ENCODE data around the gene C19orf44. TPM values are rescaled to one million over a fixed set of nuclear protein-coding genes. Genes with fewer than 3 reads are reported as not detected.

C19orf44 gene
- total and polyA plus RNA-seq, 2 of the 4 experiments (the other 2 are of a cell fraction) = 1.4 to 3.8 TPM

- no peak overlapping the region for H3K4me3 ChIP-seq (ENCODE audit: insufficient read depth, low read depth, low read length)
- H4K8ac ChIP-seq (ENCODE audit: low read depth in 2 of 2, low read length in 2 of 2) = no peak overlapping the region
- peaks cover 33% of the 10 kb centered on the region for H3K36me3 ChIP-seq (ENCODE audit: control insufficient read depth, insufficient read depth, low read length)
- DNase-seq (peak; percentile 36), ATAC-seq (ENCODE audit: low read depth) (peak; percentile 29)
- in situ Hi-C loops (cut with MboI; ENCODE audit: low sequenced_read_pairs) (no loop called here), dilution Hi-C loops (cut with HindIII; ENCODE audit: low sequenced_read_pairs, unreplicated experiment) (no loop called here), intact Hi-C loops (cut with micrococcal nuclease) (no loop called here)
- no peak overlapping the region for H3K23ac ChIP-seq (ENCODE audit: low read depth, low read length)
- H3K27ac ChIP-seq (ENCODE audit: insufficient read depth, low read length) = peak overlapping the region; percentile 4; the same call in 1 of the 2 replicates
- no peak overlapping the region for H4K91ac ChIP-seq (ENCODE audit: insufficient read depth, low read depth, low read length)
- H2BK15ac ChIP-seq (ENCODE audit: low read depth, low read length) = no peak overlapping the region
- no peak overlapping the region for H4K5ac ChIP-seq (ENCODE audit: low read depth, low read length)
- no peak overlapping the region for H3K9ac ChIP-seq (ENCODE audit: low read depth, low read length)
- no TSS peak for BruUV-seq (replicated peaks)
- H3K18ac ChIP-seq (ENCODE audit: low read depth, low read length) = no peak overlapping the region
- no peak overlapping the region for H3K4ac ChIP-seq (ENCODE audit: low read depth, low read length)
- POLR2A ChIA-PET (ENCODE audit: unreplicated experiment) = no interaction called here
- no peaks in the 10 kb centered on the region for H3K9me3 ChIP-seq (ENCODE audit: control insufficient read depth, insufficient read depth, low read length)
- H3K79me1 ChIP-seq (ENCODE audit: low read depth in 1 of 2, low read length in 2 of 2) = no peaks in the 10 kb centered on the region
- CTCF ChIA-PET = no interaction called here
- H2AK5ac ChIP-seq (ENCODE audit: low read depth, low read length) = no peak overlapping the region
- no peak overlapping the region for H2BK120ac ChIP-seq (ENCODE audit: low read depth, low read length)
- no peak overlapping the region; the same call in 1 of the 2 replicates for H3K4me2 ChIP-seq (ENCODE audit: low read depth, low read length)
- H2BK5ac ChIP-seq (ENCODE audit: low read depth, low read length, poor library complexity, severe bottlenecking) = no peak overlapping the region
- H4K20me1 ChIP-seq (ENCODE audit: insufficient read depth, low read length) = no peaks in the 10 kb centered on the region
- H3K14ac ChIP-seq (replicated peaks; ENCODE audit: low read depth, low read length) = no peak overlapping the region
- H3K56ac ChIP-seq (ENCODE audit: extremely low read depth, insufficient read depth, low read length) = no peak overlapping the region
- no peaks in the 10 kb centered on the region for H3K27me3 ChIP-seq (ENCODE audit: control insufficient read depth, insufficient read depth, low read length)
- peak overlapping the region; percentile 61 for H2AK9ac ChIP-seq (replicated peaks; ENCODE audit: low read depth, low read length, poor library complexity)
- H2BK20ac ChIP-seq (ENCODE audit: low read depth, low read length) = no peak overlapping the region
- no peaks in the 10 kb centered on the region for H3K9me1 ChIP-seq (ENCODE audit: insufficient read depth, low read length)
- H3K4me1 ChIP-seq (ENCODE audit: control insufficient read depth, insufficient read depth, low read length) = peaks cover 5% of the 10 kb centered on the region; the same call in 1 of the 2 replicates
- H2AFZ ChIP-seq (replicated peaks; ENCODE audit: low read length, poor library complexity) = peak overlapping the region; percentile 61
- 59% methylated on average over 18 of the region's 28 CpGs; no CpG with 5 or more reads in 1 of the 2 experiments for WGBS, 2 experiments (ENCODE audit: extremely low coverage in 2 of 2, insufficient read length in 1 of 2)
- TF ChIP-seq SMC3 (IDR thresholded peaks at IDR 0.05; ENCODE audit: low read depth, low read length) (no peak), FOS (IDR thresholded peaks at IDR 0.05; ENCODE audit: low read depth, low read length) (no peak), USF2 (IDR thresholded peaks at IDR 0.05; ENCODE audit: low read depth, low read length) (no peak), MXI1 (IDR thresholded peaks at IDR 0.05; ENCODE audit: borderline replicate concordance, low read depth, low read length) (no peak), RFX5 (IDR thresholded peaks at IDR 0.05; ENCODE audit: low read depth, low read length) (no peak), RAD21 (IDR thresholded peaks at IDR 0.05; ENCODE audit: low read length) (no peak), POLR2A (IDR thresholded peaks at IDR 0.05; ENCODE audit: low read depth, low read length) (no peak), MAFK (IDR thresholded peaks at IDR 0.05; ENCODE audit: low read depth, low read length) (no peak), RCOR1 (IDR thresholded peaks at IDR 0.05; ENCODE audit: insufficient replicate concordance, low read length) (no peak), MAZ (IDR thresholded peaks at IDR 0.05; ENCODE audit: borderline replicate concordance, low read depth, low read length) (no peak), CHD1 (IDR thresholded peaks at IDR 0.05; ENCODE audit: low read depth, low read length) (no peak), CTCF (conservative IDR thresholded peaks at IDR 0.05; ENCODE audit: low read depth, low read length) (no peak), BHLHE40 (IDR thresholded peaks at IDR 0.05; ENCODE audit: low read depth, low read length) (no peak), CEBPB (IDR thresholded peaks at IDR 0.05; ENCODE audit: low read depth, low read length) (no peak), NFE2L2 (IDR thresholded peaks at IDR 0.05; ENCODE audit: low read depth, low read length) (no peak)
Observed at GRCh38 chr19:16509141-16510061, 13.2 kb downstream of the C19orf44 start.

All from IMR-90 (cell line).